Left colon (tissue), 2 donors: Measurements from ENCODE around the gene RDX. TPM values are rescaled to one million over a fixed set of nuclear protein-coding genes. Genes with fewer than 3 reads are reported as not detected.
"Not testable (repeated sequence)": the region's sequence is repeated elsewhere in the genome, so short reads cannot be mapped to it uniquely, and the experiment has no call there.

Experiments
- ATAC-seq: fragments of 200-7000 bp; cut with Tn5 transposase; one replicate; pipeline ENCODE4 v1.9.1; 2020; ENCODE audit warnings: mild to moderate bottlenecking, moderate library complexity
- DNase-seq, 2 donors: peaks; one replicate each; pipeline ENCODE4 v3.0.0-alpha.2; 2020
- intact Hi-C, 2 donors: fragments of 100-400 bp; cut with DNase I in 1 of 2; cut with micrococcal nuclease in 1 of 2; formaldehyde crosslinking; loops; one replicate each; pipeline versions ENCODE4 v1.11.2 to v1.14.0; 2022; cut with DNase I, micrococcal nuclease
- total RNA-seq, 2 donors: library from RNA; stranded (reverse); fragmentation: NEBNext Ultra II Directional; extraction: Animal tissue kit (Norgen Biotek cat#: 25700); gene quantifications; one replicate each; pipeline ENCODE4 v1.2.1, GENCODE V29; 2021
- donor health status: DM: no; HTN: no; CAD: no.
- donor health status: DM: yes; HTN: yes; CAD: no.

RDX gene
- total RNA-seq, 2 donors from 2014 or later = 16.4 to 18.4 TPM

DNA sequence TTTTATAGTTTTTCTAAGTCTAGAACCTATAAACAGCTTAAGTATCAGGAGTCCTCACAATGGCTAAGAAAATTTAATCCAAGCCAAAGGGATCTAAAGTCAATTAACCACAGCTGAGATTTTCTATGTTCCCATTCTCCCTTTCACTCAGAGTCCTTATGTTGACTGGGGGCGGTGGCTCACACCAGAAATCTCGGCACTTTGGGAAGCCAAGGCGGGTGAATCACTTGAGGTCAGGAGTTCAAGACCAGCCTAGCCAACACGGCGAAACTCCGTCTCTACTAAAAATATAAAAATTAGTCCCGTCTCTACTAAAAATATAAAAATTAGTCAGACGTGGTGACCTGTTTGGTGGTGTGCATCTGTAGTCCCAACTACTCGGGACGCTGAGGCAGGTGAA, 6.9 kb downstream of the RDX start:
- ATAC-seq = no peak

DNA sequence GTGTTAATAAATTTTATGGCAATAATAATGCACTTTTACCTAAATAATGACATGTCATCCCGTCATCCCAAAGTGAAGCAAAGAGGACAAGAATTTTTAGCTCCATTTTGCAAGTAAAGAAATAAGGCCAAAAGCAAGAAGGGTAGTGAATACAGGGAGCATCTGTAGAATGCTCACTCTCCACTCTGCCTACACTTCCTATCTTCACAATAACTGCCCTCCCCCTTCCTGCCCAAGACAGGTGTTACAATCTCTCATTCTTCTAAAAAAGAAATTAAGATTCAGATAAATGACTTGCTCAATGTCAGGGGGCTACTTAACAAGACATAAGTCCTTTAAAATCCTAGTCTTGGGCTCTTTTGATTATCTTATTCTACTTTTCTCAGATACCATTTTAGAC, 8.9 kb downstream of the RDX start:
- ATAC-seq (no peak), DNase-seq (no peak)
- intact Hi-C loops = no loop called here

More for the DNA sequence above, 6.9 kb downstream of the RDX start:
- intact Hi-C loops = no loop called here
- DNase-seq = no peak

GRCh38 chr11:110286298-110287040, 9.9 kb downstream of the RDX start:
- ATAC-seq (no peak), DNase-seq (no peak)
- intact Hi-C loops = no loop called here

DNA sequence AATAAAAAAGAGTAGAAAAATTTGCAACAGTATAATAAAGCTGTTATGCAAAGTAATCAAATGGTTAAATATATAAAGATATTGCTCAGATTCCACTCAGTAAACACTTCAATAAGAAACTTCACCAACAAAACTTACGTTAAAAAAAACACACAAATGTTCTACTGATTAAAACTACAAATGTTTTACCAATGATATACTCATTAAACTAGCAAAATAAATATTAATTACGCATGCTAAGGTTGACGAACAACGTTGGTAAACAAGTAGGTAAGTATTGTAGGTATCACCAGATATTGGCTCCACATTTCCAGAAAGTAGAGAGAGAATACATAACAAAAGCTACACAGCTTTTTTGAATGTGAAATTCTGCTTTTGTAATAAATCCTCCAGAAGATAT, 12.6 kb downstream of the RDX start:
- intact Hi-C loops = no loop called here
- ATAC-seq (no peak), DNase-seq (no peak)

GRCh38 chr11:110280595-110280994, 15.8 kb downstream of the RDX start:
- intact Hi-C loops, ATAC-seq, DNase-seq: not testable (repeated sequence)

- no peak for ATAC-seq
- intact Hi-C loops = no loop called here
- no peak for DNase-seq
Observed at GRCh38 chr11:110279881-110280280, 16.5 kb downstream of the RDX start.

DNA sequence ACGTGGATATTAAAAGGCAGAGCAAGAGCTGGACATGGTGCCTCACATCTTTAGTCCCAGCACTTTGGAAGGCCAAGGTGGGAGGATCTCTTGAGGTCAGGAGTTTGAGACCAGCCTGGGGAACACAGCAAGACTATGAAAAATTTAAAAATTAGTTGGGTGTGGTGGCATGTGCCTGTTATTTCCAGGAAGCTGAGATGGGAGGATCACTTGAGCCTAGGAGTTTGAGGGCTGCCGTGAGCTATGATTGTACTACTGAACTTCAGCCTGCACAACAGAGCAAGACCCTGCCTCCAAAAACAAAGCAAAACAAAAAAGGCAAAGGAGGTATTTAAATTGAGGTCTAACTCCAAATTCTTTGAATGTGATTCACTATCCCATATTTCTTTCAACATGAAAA, 23.5 kb downstream of the RDX start:
- DNase-seq = no peak
- intact Hi-C loops = no loop called here
- no peak for ATAC-seq

GRCh38 chr11:110269996-110270395, 26.4 kb downstream of the RDX start:
- ATAC-seq (no peak), DNase-seq (no peak)
- intact Hi-C loops = no loop called here

DNA sequence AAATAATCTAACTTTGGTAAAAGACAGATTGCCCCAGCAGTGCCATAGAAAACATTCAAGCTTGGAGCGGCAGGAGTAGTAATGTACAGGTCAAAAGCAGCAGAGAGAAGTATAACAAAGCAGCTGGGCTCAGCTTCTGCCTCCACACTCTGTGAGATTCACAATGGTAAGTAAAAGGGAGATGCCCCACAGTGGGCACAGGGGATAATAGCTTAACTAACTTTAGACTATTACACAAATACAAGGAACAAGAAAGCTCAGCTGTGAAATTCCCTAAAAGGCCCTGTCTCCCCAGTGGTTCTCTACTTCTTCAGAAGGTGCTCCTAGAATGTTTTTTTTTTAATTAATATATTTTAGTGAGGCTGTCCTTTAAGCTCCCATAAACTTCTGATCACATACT, 28.0 kb downstream of the RDX start:
- intact Hi-C loops = no loop called here
- no peak for DNase-seq
- no peak for ATAC-seq

DNA sequence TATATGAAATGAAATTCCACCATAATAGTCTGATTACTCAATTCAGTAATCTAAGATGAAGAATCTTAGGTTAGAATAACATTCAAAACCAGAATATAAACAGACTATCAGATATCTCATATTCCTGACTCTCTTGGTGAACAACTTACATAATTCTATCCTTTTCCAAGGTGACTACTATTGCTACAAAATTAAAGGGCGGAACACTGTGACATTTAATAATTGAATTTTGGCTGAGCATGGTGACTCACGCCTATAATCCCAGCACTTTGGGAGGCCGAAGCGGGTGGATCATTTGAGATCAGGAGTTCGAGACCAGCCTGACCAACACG, 34.4 kb downstream of the RDX start:
- DNase-seq (no peak), ATAC-seq (no peak)
- intact Hi-C loops = no loop called here

GRCh38 chr11:110261195-110262071, 35.0 kb downstream of the RDX start:
- intact Hi-C loops = no loop called here
- DNase-seq (no peak), ATAC-seq (no peak)

GRCh38 chr11:110253525-110253924, 42.9 kb downstream of the RDX start:
- ATAC-seq (no peak), DNase-seq (no peak)
- intact Hi-C loops = no loop called here

GRCh38 chr11:110251836-110252235, 44.6 kb downstream of the RDX start:
- ATAC-seq (no peak), DNase-seq (no peak)
- intact Hi-C loops = no loop called here

DNA sequence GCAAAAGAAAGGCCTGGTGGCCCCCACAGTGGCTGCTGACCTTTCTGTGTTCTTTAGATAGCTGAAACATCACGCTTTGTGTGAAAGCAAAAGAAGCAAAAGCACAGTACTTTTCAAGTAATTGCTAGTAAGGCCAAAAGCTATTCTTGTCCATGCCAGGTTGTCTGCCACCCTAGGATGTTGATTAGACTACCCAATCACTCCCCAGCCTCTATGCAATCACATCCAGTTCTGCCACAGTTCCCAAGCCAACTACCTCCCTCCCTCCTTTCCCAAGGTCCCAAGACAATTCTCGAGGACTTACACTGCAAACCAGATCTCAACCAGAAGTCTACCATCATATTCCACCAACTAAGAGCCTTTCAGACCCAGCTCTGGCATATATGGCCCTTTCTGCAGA, 46.2 kb downstream of the RDX start:
- intact Hi-C loops = no loop called here
- no peak for DNase-seq
- no peak for ATAC-seq

- no peak for ATAC-seq
- no peak for DNase-seq
Observed at GRCh38 chr11:110249766-110250165, 46.6 kb downstream of the RDX start.

DNA sequence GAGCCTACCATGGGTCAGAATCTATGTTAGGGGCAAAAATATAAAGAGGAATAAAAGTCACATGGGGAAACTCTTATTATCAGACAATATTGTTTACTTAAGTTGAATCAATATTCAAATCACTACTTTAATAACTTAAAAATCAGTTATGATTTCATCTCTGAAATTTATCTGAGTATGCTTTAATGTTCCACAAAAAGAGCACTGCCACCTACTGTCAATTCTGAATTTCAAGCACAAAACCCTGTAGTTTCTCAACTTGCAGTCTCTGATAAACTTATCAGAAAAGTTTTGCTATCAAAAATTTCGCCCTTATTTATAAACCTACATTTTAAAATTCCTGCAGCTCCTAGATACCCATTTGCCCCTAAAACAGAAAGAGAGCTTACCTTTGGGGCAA, 47.3 kb downstream of the RDX start:
- intact Hi-C loops = no loop called here
- no peak for ATAC-seq
- DNase-seq = no peak

More at GRCh38 chr11:110249766-110250165, 46.6 kb downstream of the RDX start:
- intact Hi-C loops = no loop called here

GRCh38 chr11:110243791-110244190, 52.6 kb downstream of the RDX start:
- no peak for ATAC-seq
- intact Hi-C loops = no loop called here
- no peak for DNase-seq

DNA sequence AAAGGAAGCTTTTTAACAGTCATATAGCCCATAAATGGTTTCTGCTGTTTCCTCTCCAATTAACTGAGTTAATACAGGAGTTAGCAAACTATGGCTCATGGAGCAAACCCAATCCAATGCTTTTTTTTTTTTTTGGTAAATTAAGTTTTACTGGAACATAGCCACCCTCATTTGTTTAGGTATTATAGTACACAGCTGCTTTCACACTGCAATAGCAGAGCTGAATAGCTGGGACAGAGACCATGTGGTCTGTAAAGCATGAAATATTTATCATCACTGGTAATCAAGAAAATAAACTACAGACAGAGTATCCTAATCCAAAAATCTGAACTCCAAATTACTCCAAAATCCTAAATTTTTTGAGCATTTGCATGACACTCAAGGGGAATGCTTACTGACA, 53.7 kb downstream of the RDX start:
- ATAC-seq (no peak), DNase-seq (no peak)
- intact Hi-C loops = no loop called here

DNA sequence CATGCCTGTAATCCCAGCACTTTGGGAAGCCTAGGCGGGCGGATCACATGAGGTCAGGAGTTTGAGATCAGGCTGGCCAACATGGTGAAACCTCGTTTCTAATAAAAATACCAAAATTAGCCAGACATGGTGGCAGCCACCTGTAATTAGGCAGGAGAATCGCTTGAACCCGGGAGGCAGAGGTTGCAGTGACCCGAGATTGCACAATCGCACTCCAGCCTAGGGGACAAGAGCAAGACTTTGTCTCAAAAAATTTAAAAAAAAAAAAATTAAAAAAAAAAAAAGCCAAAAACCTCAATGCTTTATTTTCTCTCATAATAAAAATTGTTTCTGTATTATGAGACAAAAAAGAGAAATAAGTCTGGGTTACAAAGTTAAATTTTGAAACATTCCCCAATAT, 54.2 kb downstream of the RDX start:
- DNase-seq = no peak
- no peak for ATAC-seq
- intact Hi-C loops = no loop called here

DNA sequence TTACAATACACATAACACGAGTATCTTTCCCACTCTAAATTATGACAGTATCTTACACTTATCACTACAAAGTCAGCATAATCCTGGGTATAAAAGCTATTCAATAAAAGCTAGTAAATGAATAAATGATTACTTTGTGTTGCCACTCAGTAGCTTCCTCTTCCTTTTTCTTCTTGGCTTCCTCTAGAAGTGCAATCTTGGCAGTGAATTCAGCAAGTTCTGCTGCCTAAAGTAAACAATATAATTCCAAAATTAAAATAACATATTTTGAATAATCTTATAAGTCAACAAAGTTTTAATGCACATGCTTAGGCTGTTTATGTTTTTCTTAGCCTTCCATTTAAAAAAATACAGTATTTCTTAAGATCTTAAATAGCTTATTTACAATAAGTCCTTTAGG, 60.4 kb downstream of the RDX start:
- DNase-seq (no peak), ATAC-seq (no peak)
- intact Hi-C loops = no loop called here

GRCh38 chr11:110230377-110230776, 66.0 kb downstream of the RDX start:
- intact Hi-C loops = no loop called here
- no peak for ATAC-seq
- DNase-seq = no peak
